Gastroesophageal sphincter (tissue), 4 donors: ENCODE data around the gene GJB3. TPM values are rescaled to one million over a fixed set of nuclear protein-coding genes. Genes with fewer than 3 reads are reported as not detected.
A peak's percentile ranks its signal among the peaks of the same experiment; 100 is the strongest.

Experiments
- ATAC-seq: fragments of 150-250 bp; one replicate; pipeline ENCODE4 v1.9.1; 2016; ENCODE audit warnings: mild to moderate bottlenecking, moderate library complexity
- H3K27ac ChIP-seq, 4 donors: fragments of 200-600 bp; sonication (generic) in 3 of 4; 1 replicate in 3 of 4; 2 replicates in 1 of 4; pipeline ENCODE4 v1.5.1; 2016 to 2019
- H3K27me3 ChIP-seq: fragments of 200-600 bp; sonication (generic); one replicate; pipeline ENCODE4 v1.5.1; 2019
- H3K36me3 ChIP-seq, 2 donors: fragments of 200-600 bp; sonication (generic); one replicate each; pipeline ENCODE4 v1.5.1; 2019; ENCODE audit warnings: control low read depth in 1 of 2
- H3K4me1 ChIP-seq, 3 donors: fragments of 200-600 bp; sonication (generic); 1 replicate in 2 of 3; 2 replicates in 1 of 3; pipeline ENCODE4 v1.5.1; 2016 to 2019; ENCODE audit warnings: control low read depth in 2 of 3
- H3K4me3 ChIP-seq, 2 donors: fragments of 200-600 bp; sonication (generic); one replicate each; pipeline ENCODE4 v1.5.1; 2019; ENCODE audit warnings: mild to moderate bottlenecking in 1 of 2, moderate library complexity in 1 of 2
- H3K9me3 ChIP-seq, 3 donors: fragments of 200-600 bp; sonication (generic); one replicate each; pipeline ENCODE4 v1.5.1; 2017 to 2019; ENCODE audit warnings: control low read depth in 2 of 3
- CTCF ChIP-seq, 4 experiments: fragments of 200-600 bp in 2 of 4; fragments of 450-650 bp in 2 of 4; sonication (generic) in 1 of 4; IDR thresholded peaks; one replicate each; pipeline ENCODE4 v1.5.1; 2017 to 2019; ENCODE audit warnings: antibody characterized with exemption in 4 of 4, mild to moderate bottlenecking in 2 of 4, moderate library complexity in 2 of 4
- EP300 ChIP-seq: sonication (generic); formaldehyde crosslinking; IDR thresholded peaks from one replicate; pipeline ENCODE4 v1.6.1; 2017; ENCODE audit warnings: antibody characterized with exemption, mild to moderate bottlenecking
- POLR2A ChIP-seq, 2 donors: fragments of 450-650 bp; IDR thresholded peaks; one replicate each; pipeline ENCODE4 v1.6.1; 2017; ENCODE audit warnings: antibody characterized with exemption in 2 of 2, mild to moderate bottlenecking in 2 of 2, moderate library complexity in 1 of 2
- POLR2AphosphoS5 ChIP-seq: sonication (generic); formaldehyde crosslinking; IDR thresholded peaks from one replicate; pipeline ENCODE4 v1.6.1; 2017; ENCODE audit warnings: antibody characterized with exemption
- WGBS, 2 donors: methylation state at CpG; one replicate each; pipeline ENCODE4 v1.1.5; 2018; ENCODE audit warnings: low coverage in 1 of 2; 5-methylcytosine and 5-hydroxymethylcytosine counted together
- total RNA-seq, 4 donors: library from RNA; depleted of rRNA; stranded (reverse); fragments of >200 nt; gene quantifications; one replicate each; pipeline ENCODE4 v1.1.0, GENCODE V29; 2016

GJB3 gene
- total RNA-seq, 4 donors from 2014 or later: 1.1 to 6.4 TPM; not detected in 2

- H3K27ac ChIP-seq: no peak overlapping the region
- no peaks in the 10 kb centered on the region for H3K36me3 ChIP-seq
- H3K9me3 ChIP-seq: peaks cover 0 to 3% (median 0%) of the 10 kb centered on the region in 3 donors
- peaks cover 0 to 22% (median 8%) of the 10 kb centered on the region in 3 donors for H3K4me1 ChIP-seq
- peaks cover 51% of the 10 kb centered on the region for H3K27me3 ChIP-seq
- whole genome bisulfite sequencing, 2 donors: 51 to 78% methylated on average over 3 to 8 of the region's 22 CpGs
- no peak overlapping the region for H3K4me3 ChIP-seq
- no peak for ATAC-seq
- no peak for TF ChIP-seq POLR2AphosphoS5
- no peak for TF ChIP-seq POLR2A (IDR thresholded peaks at IDR 0.05)
- TF ChIP-seq EP300: no peak
- TF ChIP-seq CTCF (IDR thresholded peaks at IDR 0.05): no peak
Measured at GRCh38 chr1:34785231-34785874, 4.3 kb downstream of the GJB3 start.

- no peak for ATAC-seq
- H3K4me1 ChIP-seq: peaks cover 0 to 17% (median 8%) of the 10 kb centered on the region in 3 donors
- no peak overlapping the region for H3K27ac ChIP-seq
- H3K9me3 ChIP-seq: peaks cover 0 to 5% (median 0%) of the 10 kb centered on the region in 3 donors
- no peaks in the 10 kb centered on the region for H3K36me3 ChIP-seq
- no peak overlapping the region for H3K4me3 ChIP-seq
- no peak for TF ChIP-seq EP300
- no peak for TF ChIP-seq POLR2A (IDR thresholded peaks at IDR 0.05)
- TF ChIP-seq POLR2AphosphoS5: no peak
- TF ChIP-seq CTCF (IDR thresholded peaks at IDR 0.05): no peak
- WGBS, 2 donors: 0 to 44% methylated on average over 1 to 2 of the region's 4 CpGs
- peaks cover 50% of the 10 kb centered on the region for H3K27me3 ChIP-seq
Measured at GRCh38 chr1:34785875-34786470, 5.0 kb downstream of the GJB3 start.

- no peaks in the 10 kb centered on the region for H3K36me3 ChIP-seq
- TF ChIP-seq EP300 (no peak), POLR2A (IDR thresholded peaks at IDR 0.05) (no peak), CTCF (IDR thresholded peaks at IDR 0.05) (peak in 3 of 4 experiments; percentile 40 to 78 (median 56)), POLR2AphosphoS5 (no peak)
- peak; percentile 55 for ATAC-seq
- 0 to 50% methylated on average over 3 to 9 of the region's 14 CpGs for WGBS, 2 donors
- no peak overlapping the region for H3K27ac ChIP-seq
- H3K27me3 ChIP-seq: peaks cover 48% of the 10 kb centered on the region
- H3K9me3 ChIP-seq: peaks cover 0 to 5% (median 0%) of the 10 kb centered on the region in 3 donors
- H3K4me1 ChIP-seq: peaks cover 0 to 9% (median under 1%) of the 10 kb centered on the region in 3 donors
- no peak overlapping the region for H3K4me3 ChIP-seq
Measured at GRCh38 chr1:34786521-34787325, 5.7 kb downstream of the GJB3 start.

GRCh38 chr1:34787461-34788420 lies 6.7 kb downstream of the GJB3 start:
- H3K9me3 ChIP-seq: peaks cover 0 to 5% (median 0%) of the 10 kb centered on the region in 3 donors
- peaks cover 48% of the 10 kb centered on the region for H3K27me3 ChIP-seq
- H3K27ac ChIP-seq: no peak overlapping the region
- WGBS, 2 donors: 18 to 20% methylated on average over 4 to 5 of the region's 9 CpGs
- H3K36me3 ChIP-seq: no peaks in the 10 kb centered on the region
- peaks cover 0 to 12% (median 0%) of the 10 kb centered on the region in 3 donors for H3K4me1 ChIP-seq
- TF ChIP-seq CTCF (IDR thresholded peaks at IDR 0.05) (peak in 1 of 4 experiments; percentile 25), POLR2A (IDR thresholded peaks at IDR 0.05) (no peak)
- ATAC-seq: no peak
- H3K4me3 ChIP-seq: no peak overlapping the region
